ENCODE results near the gene NAA40.

The NAA40 gene

DNA sequence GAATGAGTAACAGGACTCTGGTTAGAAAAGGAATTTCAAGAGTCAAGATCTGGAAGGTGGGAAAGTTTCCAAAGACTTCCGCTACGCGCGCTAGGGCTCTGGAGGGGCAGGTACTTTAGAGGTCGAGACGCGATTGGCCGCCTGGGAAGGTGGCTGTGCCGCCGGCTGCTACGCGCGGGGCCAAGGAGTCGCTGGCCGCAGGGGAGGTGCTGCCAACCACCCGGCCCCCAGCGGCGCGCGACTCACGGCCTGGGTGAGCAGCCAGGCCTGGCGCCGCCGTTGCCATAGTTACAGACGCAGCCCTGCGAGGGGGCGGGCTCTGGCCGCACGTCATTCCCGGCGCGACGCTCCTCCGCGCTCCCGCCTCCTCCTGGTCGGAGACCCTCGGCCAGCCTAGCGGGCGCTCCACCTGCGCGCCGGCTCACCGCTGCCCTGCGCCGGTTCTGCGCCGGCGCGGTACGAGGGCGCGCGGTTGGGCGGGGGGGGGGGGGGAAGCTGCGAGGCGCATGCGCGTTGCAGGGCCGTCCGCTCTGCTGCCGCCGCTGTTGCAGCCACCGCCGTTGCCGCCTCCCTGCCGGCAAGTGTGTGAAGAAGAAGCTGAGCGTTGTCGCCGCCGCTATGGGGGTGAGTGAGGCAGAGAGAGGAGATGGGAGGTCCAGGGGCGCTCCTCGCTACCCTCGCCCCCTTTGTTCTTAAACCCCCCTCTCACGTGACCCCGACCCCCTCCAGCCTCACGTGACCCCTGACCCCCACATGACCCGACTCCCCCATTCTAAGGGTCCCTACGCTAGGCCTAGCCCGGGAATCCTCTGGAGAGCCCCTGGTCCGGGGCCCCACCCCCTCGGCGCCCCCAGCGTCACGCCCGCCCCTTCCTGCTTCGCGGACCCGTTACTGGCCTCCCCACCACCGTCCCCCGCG, at the start of gene NAA40:
TSS of gene NAA40 (plus strand) at position 524 of the 918 bp plus-strand sequence. CDS start at position 619, 95 bp downstream.
- DNase-seq = peak; percentile 92 to 93

DNA sequence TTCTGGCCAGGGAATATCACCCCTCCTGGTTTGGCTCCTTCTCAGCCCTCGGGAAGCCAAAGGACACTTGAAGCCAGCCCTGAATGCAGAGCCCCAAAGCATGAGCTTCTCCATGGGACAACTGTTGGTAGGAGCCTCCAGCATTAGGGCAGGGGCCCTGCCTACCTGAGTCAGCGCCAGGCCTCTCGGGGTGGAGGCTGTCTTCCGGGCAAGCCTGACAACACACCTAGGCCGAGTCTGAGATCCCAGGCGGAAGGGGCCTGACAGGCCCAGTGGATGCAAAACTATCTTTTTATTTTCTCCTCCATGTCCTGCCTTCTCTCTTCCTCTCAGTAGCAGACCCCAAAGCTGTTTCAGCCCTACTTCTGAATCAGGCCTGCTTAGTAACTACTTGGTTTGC, 49.5 kb upstream of the NAA40 start:
- DNase-seq = no peak

DNA sequence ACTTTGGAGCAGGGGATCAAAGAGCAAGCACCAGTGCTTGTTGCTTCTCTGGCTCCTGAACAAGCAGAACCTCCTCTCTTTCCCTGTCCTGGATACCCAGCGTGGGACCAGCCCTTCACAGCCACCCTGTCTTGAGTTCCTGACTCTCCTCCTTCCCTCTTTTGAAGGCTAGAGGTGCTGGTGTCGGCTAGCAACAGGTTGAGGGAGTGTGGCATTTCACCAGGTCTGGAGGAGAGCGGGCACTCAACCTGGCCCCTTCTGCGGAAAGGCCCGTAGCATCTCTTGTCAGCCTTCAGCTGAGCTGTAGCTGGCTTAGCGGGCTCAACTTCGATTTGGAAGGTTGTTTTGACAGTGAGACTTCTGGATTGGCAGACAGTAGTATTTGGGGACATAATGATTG, 48.4 kb upstream of the NAA40 start:
- no peak for DNase-seq

DNA sequence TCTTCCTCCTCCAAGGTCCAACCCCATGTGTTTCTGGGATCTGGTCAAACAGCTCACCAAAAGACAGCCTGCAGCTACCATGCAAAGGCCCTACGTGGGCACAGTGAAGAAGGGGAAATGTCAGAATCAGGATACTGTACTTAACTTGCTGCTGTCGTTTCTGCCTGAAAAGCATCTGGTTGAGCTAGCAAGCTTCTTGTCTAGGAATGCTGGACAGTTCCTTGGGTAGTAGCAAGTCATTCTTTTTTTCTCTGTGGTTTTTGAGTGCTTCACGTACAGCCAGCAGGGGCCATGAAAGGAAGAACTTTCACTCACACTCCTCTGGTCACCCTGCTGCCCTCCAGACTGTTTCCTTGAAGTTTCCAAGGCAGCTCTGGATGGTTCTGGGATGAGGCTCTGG, 46.6 kb upstream of the NAA40 start:
- no peak for DNase-seq

DNA sequence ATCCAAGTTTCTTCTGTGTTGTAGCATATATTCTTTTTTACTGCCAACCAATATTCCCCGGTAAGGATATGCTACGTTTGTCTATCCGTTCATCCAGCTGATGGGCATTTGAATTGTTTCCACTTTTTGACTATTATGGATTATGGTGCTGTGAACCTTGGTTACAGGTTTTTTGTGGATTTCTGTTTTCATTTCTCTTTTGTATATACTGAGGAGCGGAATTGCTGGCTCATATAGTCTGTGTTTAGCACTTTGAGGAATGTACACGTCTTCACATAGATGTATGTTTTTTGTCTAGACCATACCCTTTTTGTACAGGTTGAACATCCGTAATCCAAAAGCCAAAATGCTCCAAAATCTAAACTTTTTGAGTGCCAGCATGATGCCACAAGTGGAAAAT, 45.4 kb upstream of the NAA40 start:
- no peak for DNase-seq

DNA sequence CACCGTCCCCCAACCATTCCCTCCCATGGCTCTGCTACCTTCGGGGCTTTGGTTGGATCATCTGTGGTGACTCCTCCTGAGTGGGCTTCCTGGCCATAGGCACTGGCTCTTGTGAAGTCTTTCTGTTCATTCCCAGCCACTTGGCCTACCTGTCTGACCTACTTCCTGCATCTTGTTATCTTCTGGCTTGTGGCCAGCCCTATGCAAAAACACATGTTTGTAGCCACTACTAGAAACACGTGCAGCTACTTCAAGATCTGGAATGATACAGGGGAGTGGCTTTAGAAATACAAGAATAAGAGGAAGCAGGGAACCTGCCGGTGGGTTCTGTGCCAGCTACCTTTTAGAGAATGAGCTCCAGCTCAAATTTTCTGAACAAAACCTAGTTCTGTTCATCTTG, 42.7 kb upstream of the NAA40 start:
- DNase-seq = no peak

DNA sequence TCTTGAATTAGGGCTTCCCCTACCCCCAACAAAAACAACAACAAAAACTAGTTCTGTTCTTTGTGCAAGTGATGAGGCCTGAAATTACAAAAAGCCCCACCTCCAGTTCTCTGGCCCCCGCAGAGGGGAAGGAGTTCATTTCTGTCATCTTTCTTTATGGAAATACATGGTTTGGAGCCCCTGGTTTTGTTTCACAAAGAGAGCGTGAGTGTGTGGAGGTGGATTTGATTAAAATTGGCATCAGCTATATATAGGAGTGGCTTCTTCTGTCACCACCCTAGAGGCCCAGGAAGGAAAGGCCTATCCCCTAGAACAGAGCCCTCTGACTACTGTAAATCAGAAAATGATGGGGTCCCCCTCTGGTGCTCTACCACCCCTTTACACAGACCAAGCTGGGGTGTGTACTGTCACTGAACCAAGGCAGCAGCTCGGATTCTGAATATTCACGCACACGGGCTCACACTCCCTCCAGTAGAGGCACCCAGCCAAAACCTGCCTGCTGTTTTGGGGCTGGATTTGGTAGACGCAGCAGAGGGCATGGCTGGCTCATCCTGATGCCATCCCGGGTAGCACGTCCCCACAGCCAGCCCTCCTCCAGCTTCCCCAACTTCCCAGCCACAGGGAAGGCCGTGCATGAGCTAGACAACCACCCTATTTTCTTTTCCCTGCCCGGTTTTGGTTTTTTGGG, 41.2 kb upstream of the NAA40 start:
- no peak for DNase-seq

DNA sequence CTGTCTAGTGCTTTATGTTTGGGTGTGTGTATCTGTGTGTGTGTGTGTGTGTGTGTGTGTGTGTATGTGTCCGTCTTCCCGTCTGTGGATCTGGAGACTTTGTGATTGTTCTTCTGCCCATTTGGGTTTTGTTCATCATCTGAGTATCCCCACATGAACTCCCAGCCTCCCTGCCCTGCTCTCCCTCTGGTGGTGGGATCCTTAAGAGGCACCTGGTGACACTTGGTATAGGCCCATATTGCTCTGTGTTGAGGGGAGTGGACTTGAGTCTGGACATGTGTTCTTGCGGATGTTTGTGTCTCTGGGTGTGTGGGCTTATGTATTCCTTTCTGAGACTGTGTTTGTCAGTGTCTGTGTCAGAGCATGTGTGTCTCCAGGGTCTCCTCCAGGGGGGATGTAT, 37.1 kb upstream of the NAA40 start:
- no peak for DNase-seq

DNA sequence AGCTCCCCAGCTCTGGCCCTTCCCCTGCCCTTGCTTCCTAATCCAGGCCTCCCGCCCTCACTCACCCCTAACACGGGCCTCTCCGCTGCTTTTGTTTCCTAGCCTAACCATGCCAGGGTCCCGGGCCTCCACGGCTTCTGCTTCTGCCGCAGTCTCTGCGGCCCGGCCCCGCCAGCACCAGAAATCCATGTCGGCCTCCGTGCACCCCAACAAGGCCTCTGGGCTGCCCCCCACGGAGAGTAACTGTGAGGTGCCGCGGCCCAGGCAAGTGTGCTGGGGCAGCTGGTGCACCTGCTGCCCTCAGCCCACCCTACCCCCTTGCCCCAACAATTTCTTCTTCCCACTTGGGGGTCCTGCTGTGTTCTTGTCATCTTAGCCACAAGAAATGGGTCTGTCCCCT, 34.9 kb upstream of the NAA40 start:
- no peak for DNase-seq

DNA sequence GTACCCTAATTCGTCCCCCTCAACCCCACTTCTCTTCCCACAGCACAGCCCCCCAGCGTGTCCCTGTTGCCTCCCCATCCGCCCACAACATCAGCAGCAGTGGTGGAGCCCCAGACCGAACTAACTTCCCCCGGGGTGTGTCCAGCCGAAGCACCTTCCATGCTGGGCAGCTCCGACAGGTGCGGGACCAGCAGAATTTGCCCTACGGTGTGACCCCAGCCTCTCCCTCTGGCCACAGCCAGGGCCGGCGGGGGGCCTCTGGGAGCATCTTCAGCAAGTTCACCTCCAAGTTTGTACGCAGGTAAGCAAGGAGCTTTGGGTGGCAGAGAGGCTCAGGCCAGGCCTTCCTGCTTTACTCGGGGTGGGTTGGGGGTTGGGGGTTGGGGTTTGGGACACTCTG, 34.1 kb upstream of the NAA40 start:
- no peak for DNase-seq

DNA sequence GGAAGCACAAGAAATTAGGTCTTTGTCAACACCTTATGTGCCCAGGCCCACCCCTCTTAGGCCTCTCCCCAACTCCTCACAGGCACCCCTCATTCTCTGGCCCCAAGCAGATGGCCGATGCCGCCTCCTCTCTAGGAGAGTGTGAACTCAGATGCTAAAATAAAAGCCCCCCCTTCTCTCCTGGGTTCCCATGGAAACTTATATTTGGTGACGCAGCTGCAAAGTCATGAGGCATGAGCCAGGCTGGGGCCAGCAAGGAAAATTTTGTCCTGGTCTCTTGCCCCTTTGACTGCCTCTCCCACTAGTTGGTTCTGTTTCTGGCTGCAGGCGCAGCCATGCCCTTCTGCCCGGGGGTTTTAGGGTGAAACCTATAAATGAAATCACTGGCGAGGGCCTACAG, 33.6 kb upstream of the NAA40 start:
- DNase-seq = no peak

DNA sequence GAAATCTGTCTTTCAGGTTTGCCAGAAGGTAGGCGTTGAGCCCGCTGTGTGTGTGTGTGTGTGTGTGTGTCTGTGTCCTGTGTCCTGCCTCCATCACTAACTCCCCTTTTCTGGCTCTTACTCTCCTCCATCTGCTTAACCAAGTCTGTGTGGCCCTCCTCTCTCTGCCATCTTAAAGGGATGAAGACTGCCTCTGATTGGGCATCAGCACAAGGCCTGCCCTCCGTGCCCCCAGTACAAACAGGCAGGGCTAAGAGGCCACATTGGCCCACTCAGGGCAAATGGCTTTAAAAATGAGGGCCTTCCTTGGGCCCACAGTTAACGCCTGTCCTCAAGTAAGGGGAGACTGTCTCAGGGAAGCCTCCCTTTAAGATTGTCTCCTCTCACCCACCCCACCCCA, 32.7 kb upstream of the NAA40 start:
- DNase-seq = no peak

DNA sequence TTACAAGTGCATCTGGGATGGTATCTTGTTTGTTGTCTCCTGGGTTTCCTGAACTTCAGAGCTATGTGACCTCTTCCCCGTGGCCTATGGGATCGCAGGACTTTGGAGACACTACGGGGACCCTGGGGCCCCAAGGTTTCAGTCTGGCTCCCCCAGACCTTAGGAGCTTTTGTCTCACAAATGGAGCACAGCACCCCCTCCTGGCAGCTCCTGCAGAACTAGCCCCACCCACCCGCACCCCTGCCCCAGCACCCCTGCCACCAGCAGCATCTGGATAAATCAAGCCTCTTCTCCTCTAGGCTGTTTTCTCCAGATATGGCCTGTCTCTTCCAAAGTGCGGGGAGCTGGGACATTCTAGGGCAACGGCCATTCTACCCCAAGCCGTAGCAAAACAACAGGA, 32.2 kb upstream of the NAA40 start:
- DNase-seq = peak; percentile 30 to 43

DNA sequence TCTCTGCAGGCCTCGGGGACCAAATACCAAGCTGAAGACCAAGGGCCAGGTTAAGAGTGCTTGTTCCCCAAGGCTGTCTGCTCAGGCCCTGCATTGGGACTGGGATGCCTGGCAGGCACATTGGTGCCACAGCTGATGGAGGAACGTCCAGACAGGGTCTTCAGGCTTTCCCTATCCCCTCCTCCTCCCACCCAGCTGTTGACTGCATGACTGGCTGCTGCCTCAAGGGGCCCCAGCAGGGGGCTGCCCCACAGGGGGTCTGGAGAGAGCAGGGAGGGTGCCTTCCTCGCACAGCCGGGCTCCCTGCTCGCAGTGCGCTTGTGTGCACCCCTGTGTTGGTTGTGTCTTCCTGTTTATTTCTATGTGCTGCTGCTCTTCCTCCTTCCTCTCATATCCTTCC, 31.7 kb upstream of the NAA40 start:
- DNase-seq = no peak

DNA sequence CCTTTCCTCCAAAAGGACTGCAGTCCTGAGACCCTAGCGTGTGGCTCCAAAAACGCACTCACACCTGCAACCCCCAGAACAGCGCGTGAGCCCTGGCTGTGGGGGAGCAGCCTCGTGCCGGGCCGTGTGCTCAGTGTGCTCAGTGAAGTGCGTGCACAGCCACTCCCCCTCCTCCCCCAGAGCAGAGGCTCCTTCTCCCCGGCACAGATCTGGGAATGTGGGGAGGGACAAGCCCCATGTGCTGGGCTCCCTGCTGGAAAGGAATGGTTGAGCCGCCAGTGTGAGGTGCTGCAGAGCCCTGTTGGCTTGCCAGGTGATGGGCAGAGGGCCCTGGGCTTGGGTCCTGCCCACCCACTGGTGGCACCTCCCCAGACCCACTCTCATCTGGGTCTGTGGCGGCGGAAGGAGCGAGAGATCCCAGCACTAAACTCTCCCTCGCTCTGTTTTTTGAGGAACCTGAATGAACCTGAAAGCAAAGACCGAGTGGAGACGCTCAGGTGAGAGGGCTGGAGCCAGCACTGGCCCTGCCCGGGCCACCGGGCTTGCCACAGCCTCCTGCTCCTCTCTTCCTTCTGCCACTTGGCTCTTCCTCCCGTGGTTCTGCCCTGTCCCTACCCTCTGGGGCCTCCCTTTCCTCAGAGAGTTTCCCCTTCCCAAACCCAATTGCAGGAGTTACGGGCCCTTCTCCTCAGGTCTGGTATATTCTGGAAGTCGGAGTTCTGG, 30.8 kb upstream of the NAA40 start:
- no peak for DNase-seq

DNA sequence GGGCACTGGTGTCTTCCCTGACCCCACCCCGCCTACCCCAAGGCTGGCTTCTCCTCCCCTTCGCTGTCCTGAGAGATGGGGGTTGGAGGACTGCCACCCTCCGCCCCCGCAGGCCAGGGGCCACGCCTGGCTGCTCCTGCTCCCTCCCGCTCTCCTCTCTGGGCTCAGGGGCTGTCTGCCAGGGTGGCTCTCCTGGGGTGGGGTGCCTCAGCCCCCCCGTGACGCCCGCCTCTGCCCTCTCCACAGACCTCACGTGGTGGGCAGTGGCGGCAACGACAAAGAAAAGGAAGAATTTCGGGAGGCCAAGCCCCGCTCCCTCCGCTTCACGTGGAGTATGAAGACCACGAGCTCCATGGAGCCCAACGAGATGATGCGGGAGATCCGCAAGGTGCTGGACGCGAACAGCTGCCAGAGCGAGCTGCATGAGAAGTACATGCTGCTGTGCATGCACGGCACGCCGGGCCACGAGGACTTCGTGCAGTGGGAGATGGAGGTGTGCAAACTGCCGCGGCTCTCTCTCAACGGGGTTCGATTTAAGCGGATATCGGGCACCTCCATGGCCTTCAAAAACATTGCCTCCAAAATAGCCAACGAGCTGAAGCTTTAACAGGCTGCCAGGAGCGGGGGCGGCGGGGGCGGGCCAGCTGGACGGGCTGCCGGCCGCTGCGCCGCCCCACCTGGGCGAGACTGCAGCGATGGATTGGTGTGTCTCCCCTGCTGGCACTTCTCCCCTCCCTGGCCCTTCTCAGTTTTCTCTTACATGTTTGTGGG, 30.0 kb upstream of the NAA40 start:
- DNase-seq = no peak

DNA sequence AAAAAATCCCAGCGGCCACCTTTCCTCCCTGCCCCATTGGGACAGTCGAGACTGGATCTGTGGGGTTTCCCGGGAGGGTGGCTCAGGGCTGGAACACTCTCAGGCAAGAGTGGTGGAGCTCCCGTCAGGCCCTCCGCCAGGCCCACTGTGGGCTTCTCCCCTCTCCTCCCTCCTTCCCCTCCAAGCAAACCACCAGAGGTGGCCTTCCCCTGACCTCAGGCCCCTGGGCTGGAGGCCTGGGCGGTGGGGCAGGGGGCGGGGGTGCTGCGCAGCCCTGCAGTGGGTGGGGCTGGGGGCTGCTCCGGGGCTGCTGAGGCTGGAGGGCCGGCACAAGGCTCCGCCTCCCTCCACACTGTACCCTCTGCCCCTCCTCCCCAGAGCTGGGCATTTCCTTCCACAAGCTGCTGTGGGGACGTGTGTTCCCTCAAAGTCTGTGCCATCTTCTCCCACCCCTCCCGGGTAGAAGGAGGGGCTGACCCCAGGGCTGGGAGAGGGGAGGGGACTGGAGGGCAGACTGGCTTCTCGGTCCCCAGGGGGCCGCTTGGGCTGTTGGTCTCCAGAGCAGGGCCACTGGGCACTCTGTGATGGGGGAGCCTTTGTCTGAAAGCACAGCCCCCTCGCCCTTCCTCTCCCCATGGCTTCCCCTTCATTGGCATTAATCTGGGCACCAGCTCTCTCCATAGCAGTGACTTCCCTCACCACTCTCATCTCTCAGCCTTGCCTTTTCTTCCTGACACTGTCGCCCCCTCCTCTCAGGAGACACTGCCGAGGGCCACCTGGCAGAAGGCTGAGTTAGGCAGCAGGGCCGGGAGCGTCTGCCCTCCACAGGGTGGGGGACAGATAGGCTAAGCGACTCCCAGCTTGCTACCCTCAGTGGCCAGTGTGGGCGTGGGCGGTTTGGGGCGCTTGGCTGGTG, 29.0 kb upstream of the NAA40 start:
- DNase-seq = no peak

DNA sequence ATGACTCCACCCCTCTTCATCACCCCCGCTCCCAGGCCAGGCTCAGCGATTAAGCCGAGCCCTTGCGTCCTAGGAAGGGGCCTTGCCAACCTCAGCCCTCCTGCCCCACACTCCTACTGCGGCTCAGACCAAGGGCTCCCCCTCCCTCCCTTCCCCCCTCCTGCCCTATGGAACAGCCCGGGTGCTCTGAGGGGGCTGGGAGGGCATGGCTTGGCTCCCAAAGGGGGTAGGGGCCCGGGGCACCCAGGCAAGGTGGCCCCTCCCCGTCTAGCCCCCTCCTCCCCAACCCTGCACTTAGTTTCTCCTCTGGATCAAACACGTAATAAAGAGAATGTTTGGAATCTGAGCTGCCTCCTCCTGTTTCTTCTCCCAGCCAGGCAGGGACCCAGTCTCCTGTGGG, 28.1 kb upstream of the NAA40 start:
- no peak for DNase-seq

DNA sequence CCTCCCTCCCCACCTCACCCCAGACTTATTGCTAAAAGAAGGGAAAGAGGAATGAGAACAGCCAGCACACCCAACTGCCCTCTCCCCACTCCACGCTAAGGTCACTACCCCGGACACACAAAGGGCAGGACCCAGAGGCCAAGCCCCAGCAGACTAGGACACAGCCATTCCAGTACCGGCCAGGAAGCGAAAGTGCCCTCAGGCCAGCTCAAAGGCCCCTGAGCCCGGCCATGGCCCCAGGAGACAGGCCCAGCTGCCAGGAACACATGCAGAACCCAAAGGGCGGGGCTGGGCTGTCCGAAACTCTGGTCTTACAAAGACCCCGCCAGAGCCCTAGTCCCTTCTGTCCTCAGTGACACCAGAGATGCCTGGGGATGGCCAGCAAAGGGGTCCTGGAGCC, 27.4 kb upstream of the NAA40 start:
- no peak for DNase-seq

DNA sequence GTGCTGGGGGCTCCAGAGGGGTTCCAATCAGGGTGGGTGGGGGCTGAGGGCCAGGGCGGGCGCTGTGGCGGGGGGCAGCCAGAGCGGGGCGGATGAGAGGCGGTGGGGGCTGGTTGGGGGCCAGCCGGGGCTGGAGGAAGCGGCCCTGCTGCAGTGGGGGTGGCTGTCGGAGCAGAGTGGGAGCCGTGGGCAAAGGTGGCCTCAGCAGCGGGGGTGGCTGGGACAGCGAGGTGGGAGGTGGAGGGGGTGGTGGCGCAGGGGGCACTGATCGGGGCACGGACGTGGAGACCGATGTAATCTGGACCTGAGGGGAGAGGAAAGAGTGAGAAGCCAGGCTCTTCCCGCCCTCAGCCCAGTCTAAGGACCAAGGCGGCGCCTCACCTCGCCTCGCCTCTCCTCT, 26.9 kb upstream of the NAA40 start:
- no peak for DNase-seq

DNA sequence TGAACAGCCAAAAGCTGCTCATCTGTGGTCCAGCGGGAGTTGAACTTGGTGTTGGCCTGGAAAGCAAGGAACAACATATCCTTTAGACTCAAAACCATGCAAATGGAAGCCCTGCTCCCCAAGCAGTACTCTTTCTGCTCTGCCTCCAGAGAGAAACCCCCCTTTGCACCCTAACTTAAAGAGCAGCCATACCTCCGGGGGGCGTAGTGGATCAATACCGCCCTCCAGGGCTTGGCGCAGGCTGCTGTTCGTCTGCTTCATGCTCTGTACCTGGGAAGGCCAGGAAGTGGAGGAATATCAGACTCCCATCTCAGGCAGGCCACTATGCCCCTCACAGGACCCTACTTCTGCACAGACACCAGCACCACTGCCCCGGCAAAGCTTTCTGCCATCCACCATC, 26.1 kb upstream of the NAA40 start:
- DNase-seq = no peak

Data from stimulated activated CD4-positive, alpha-beta T cell treated with anti-CD3 and anti-CD28 coated beads, Interleukin-2, amount 100 ng/mL, for 48 hours (primary cell).